K562 (cell line): ENCODE data around the gene ZNF488. TPM values are rescaled to one million over a fixed set of nuclear protein-coding genes. Genes with fewer than 3 reads are reported as not detected.

ENCODE experiments used
- ATAC-seq: fragments of 200-7000 bp; cut with Tn5 transposase; 3 replicates; pipeline ENCODE4 v1.9.1; 2020; ENCODE audit warnings: moderate library complexity
- BruUV-seq: library from RNA; stranded (reverse); fragments of 400-500 nt; replicated peaks from 2 replicates; lab custom pipeline; 2021; lab: Mats Ljungman, UMichigan
- CTCF ChIA-PET: fragments of 300-600 bp; formaldehyde crosslinking; extraction: SDS; loops from one replicate; lab custom pipeline; 2021; ENCODE audit warnings: low intra/inter-chr PET ratio; lab: Yijun Ruan, JAX
- POLR2A ChIA-PET: fragments of 300-600, 350-650 bp; sonication (Branson Sonifier 250); formaldehyde crosslinking; extraction: SDS; loops from one replicate; lab custom pipeline; 2021; ENCODE audit warnings: antibody characterized with exemption, inconsistent platforms; lab: Yijun Ruan, JAX
- DNase-seq, 4 experiments: peaks; one replicate each; pipeline versions ENCODE4 v3.0.0 to v3.0.0-alpha.2; 2011 to 2018; ENCODE audit warnings: low spot score in 3 of 4, mixed read lengths in 3 of 4; ENCODE audit errors: extremely low read depth in 1 of 4
- FAIRE-seq: peaks from 2 replicates; lab custom pipeline; 2011; peaks lifted over from hg19 to GRCh38; lab: Jason Lieb, UNC
- H2AFZ ChIP-seq: 2 replicates; pipeline ENCODE4 v1.6.0; 2011; ENCODE audit warnings: low read depth, low read length, control low read depth, inconsistent platforms
- H3K27ac ChIP-seq: fragments of 200-600 bp; 3 replicates; pipeline ENCODE4 v1.8.0; 2011; ENCODE audit warnings: low read depth, mild to moderate bottlenecking, control low read depth, inconsistent platforms, low read length, moderate library complexity, mixed read lengths; ENCODE audit errors: extremely low read depth
- H3K27me3 ChIP-seq, 2 experiments: fragments of 300-600 bp in 1 of 2; 2 replicates in 1 of 2; 3 replicates in 1 of 2; pipeline versions ENCODE4 v1.6.0 to v1.8.0; 2011; ENCODE audit warnings: inconsistent platforms in 2 of 2, low read length in 2 of 2, mild to moderate bottlenecking in 1 of 2, mixed read lengths in 1 of 2, moderate library complexity in 1 of 2; ENCODE audit not compliant: control insufficient read depth in 2 of 2, insufficient read depth in 2 of 2
- H3K36me3 ChIP-seq: fragments of 300-600 bp; 3 replicates; pipeline ENCODE4 v1.8.0; 2011; ENCODE audit warnings: mild to moderate bottlenecking, low read length, inconsistent platforms; ENCODE audit not compliant: control insufficient read depth, insufficient read depth
- H3K4me1 ChIP-seq, 2 experiments: fragments of 200-600 bp in 1 of 2; replicated peaks in 1 of 2; 2 replicates in 1 of 2; 3 replicates in 1 of 2; pipeline versions ENCODE4 v1.5.1 to v1.8.0; 2011; ENCODE audit warnings: inconsistent platforms in 2 of 2, low read length in 2 of 2, mild to moderate bottlenecking in 1 of 2, mixed read lengths in 1 of 2, moderate library complexity in 1 of 2; ENCODE audit not compliant: control insufficient read depth in 2 of 2, insufficient read depth in 2 of 2
- H3K4me2 ChIP-seq: 2 replicates; pipeline ENCODE4 v1.6.1; 2011; ENCODE audit warnings: low read length, control low read depth, inconsistent platforms, mixed read lengths; ENCODE audit not compliant: insufficient read depth
- H3K4me3 ChIP-seq: fragments of 200-600 bp; sonication (generic), shearing (Covaris generic); 2 replicates; pipeline ENCODE4 v1.5.1; 2016; ENCODE audit warnings: control low read depth, inconsistent platforms
- H3K79me2 ChIP-seq: fragments of 200-600 bp; 3 replicates; pipeline ENCODE4 v1.8.0; 2011; ENCODE audit warnings: low read length, inconsistent platforms; ENCODE audit not compliant: control insufficient read depth, insufficient read depth
- H3K9ac ChIP-seq, 2 experiments: 2 replicates each; pipeline versions ENCODE4 v1.6.0 to v1.6.1; 2011; ENCODE audit warnings: low read depth in 2 of 2, low read length in 2 of 2, control low read depth in 1 of 2, inconsistent platforms in 1 of 2, mild to moderate bottlenecking in 1 of 2, mixed read lengths in 1 of 2; ENCODE audit not compliant: insufficient read depth in 1 of 2
- H3K9me1 ChIP-seq: one replicate; pipeline ENCODE4 v1.6.0; 2011; ENCODE audit warnings: inconsistent platforms, mild to moderate bottlenecking, low read length, moderate library complexity; ENCODE audit not compliant: control insufficient read depth, insufficient read depth
- H3K9me3 ChIP-seq: replicated peaks from 2 replicates; pipeline ENCODE4 v1.5.1; 2011; ENCODE audit warnings: low read depth, low read length, inconsistent platforms; ENCODE audit not compliant: control insufficient read depth, insufficient read depth
- H4K20me1 ChIP-seq: replicated peaks from 2 replicates; pipeline ENCODE4 v1.6.1; 2011; ENCODE audit warnings: low read length, inconsistent platforms, mixed read lengths; ENCODE audit not compliant: control insufficient read depth, insufficient read depth
- CTCF ChIP-seq, 3 experiments: IDR thresholded peaks in 2 of 3; conservative IDR thresholded peaks in 1 of 3; 2 replicates each; pipeline ENCODE4 v1.5.1; 2011 to 2012; ENCODE audit warnings: low read length in 3 of 3, mild to moderate bottlenecking in 3 of 3, control low read depth in 2 of 3, improper control_type of control experiment in 1 of 3, inconsistent platforms in 1 of 3, low read depth in 1 of 3, mixed read lengths in 1 of 3, moderate library complexity in 1 of 3; ENCODE audit not compliant: insufficient read depth in 2 of 3
- MCM5 ChIP-seq: fragments of 450-650 bp; IDR thresholded peaks from 2 replicates; pipeline ENCODE4 v1.6.1; 2016; ENCODE audit warnings: low read depth
- ZBTB5 ChIP-seq: fragments of 450-650 bp; IDR thresholded peaks from 2 replicates; pipeline ENCODE4 v1.6.1; 2017; ENCODE audit warnings: antibody characterized with exemption
- WGBS: fragments of 100-300 bp; shearing (Covaris generic); methylation state at CpG from one replicate; pipeline ENCODE4 v1.1.6; 2016; ENCODE audit warnings: low coverage, mixed read lengths; ENCODE audit not compliant: insufficient coverage; ENCODE audit errors: missing lambda C conversion rate; 5-methylcytosine and 5-hydroxymethylcytosine counted together
- in situ Hi-C: fragments of 300-500 bp; cut with MboI; formaldehyde crosslinking; loops from 4 replicates; pipeline ENCODE4 v1.15.0; 2018; ENCODE audit warnings: inconsistent platforms, mixed read lengths
- intact Hi-C: fragments of 100-400 bp; cut with micrococcal nuclease; formaldehyde crosslinking; loops from 2 replicates; pipeline ENCODE4 v1.14.2; 2022
- polyA plus RNA-seq, 8 experiments: library from polyadenylated mRNA; depleted of rRNA in 4 of 8; stranded (reverse) in 5 of 8; unstranded in 3 of 8; fragments of >200 nt; fragmentation: Nextera tagmentation in 2 of 8; fragmentation: Illumina TruSeq in 1 of 8; extraction: Ambion mirVana in 2 of 8; extraction: Trizol in 1 of 8; gene quantifications; 2 replicates each; pipeline versions ENCODE4 v1.2.1 to v1.2.3, GENCODE V29; 2011 to 2014; ENCODE audit warnings: inconsistent platforms in 1 of 8, missing spikeins in 1 of 8
- total RNA-seq, 7 experiments: library from RNA; depleted of rRNA in 6 of 7; stranded (reverse); fragments of >200 nt in 6 of 7; fragmentation: Illumina TruSeq in 2 of 7; extraction: Trizol in 2 of 7; gene quantifications; 2 replicates each; pipeline versions ENCODE4 v1.2.1 to v1.2.3, GENCODE V29; 2011 to 2021; ENCODE audit warnings: low replicate concordance in 1 of 7
- TF ChIP-seq, protein P1 (sequence below): fragments of 450-650 bp; IDR thresholded peaks from 2 replicates; pipeline ENCODE4 v1.6.1; 2016; ENCODE audit warnings: missing biosample characterization, missing genetic modification characterization
- TF ChIP-seq, protein P2 (sequence below): fragments of 250-450 bp; sonication (Bioruptor Pico); IDR thresholded peaks from 2 replicates; pipeline ENCODE4 v1.5.0; 2022; ENCODE audit warnings: mild to moderate bottlenecking
- TF ChIP-seq, protein P3 (sequence below): fragments of 450-650 bp; IDR thresholded peaks from 2 replicates; pipeline ENCODE4 v1.6.1; 2017; ENCODE audit warnings: mild to moderate bottlenecking, moderate library complexity

Gene ZNF488
- total and polyA plus RNA-seq, 9 of the 15 experiments (the other 6 are each of a cell fraction or from before 2014, with no cell fraction given): 0.03 to 0.09 (median 0.05) TPM; not detected in 3

GRCh38 chr10:47379445-47379785 is 4.7 kb downstream of the ZNF488 start:
- in situ Hi-C loops (no loop called here), intact Hi-C loops (no loop called here)
- no TSS peak for BruUV-seq
- Histone ChIP-seq H3K79me2 (no peaks in the 10 kb centered on the region), H4K20me1 (0 out of 2 replicates have a peak, but pooled peaks cover 9% of the 10 kb centered on the region), H3K27me3 (peaks cover 38 to 79% of the 10 kb centered on the region in 2 experiments), H3K9me3 (no peaks in the 10 kb centered on the region), H3K4me1 (peaks cover 0 to 10% of the 10 kb centered on the region in 2 experiments; a peak in 3 of 5 replicates), H3K4me3 (no peak overlapping the region), H3K9ac (no peak overlapping the region), H3K36me3 (no peaks in the 10 kb centered on the region), H2AFZ (no peak overlapping the region)
- CTCF ChIA-PET: no interaction called here
- ATAC-seq (no peak), DNase-seq (no peak)
- 0% methylated on average over 7 of the region's 7 CpGs for WGBS
- TF ChIP-seq CTCF (IDR thresholded peaks at IDR 0.05 in 2 of 3, conservative IDR thresholded peaks at IDR 0.05 in 1 of 3; ENCODE audit: insufficient read depth in 2 of 3, low read depth in 1 of 3, low read length in 3 of 3): no peak
- no peak for TF ChIP-seq ZBTB5
- TF ChIP-seq, protein P1, sequence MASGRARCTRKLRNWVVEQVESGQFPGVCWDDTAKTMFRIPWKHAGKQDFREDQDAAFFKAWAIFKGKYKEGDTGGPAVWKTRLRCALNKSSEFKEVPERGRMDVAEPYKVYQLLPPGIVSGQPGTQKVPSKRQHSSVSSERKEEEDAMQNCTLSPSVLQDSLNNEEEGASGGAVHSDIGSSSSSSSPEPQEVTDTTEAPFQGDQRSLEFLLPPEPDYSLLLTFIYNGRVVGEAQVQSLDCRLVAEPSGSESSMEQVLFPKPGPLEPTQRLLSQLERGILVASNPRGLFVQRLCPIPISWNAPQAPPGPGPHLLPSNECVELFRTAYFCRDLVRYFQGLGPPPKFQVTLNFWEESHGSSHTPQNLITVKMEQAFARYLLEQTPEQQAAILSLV: no peak
- TF ChIP-seq, protein P2, sequence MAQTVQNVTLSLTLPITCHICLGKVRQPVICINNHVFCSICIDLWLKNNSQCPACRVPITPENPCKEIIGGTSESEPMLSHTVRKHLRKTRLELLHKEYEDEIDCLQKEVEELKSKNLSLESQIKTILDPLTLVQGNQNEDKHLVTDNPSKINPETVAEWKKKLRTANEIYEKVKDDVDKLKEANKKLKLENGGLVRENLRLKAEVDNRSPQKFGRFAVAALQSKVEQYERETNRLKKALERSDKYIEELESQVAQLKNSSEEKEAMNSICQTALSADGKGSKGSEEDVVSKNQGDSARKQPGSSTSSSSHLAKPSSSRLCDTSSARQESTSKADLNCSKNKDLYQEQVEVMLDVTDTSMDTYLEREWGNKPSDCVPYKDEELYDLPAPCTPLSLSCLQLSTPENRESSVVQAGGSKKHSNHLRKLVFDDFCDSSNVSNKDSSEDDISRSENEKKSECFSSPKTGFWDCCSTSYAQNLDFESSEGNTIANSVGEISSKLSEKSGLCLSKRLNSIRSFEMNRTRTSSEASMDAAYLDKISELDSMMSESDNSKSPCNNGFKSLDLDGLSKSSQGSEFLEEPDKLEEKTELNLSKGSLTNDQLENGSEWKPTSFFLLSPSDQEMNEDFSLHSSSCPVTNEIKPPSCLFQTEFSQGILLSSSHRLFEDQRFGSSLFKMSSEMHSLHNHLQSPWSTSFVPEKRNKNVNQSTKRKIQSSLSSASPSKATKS (CRISPR knock-in tag): no peak
- no peak for TF ChIP-seq MCM5
- TF ChIP-seq, protein P3, sequence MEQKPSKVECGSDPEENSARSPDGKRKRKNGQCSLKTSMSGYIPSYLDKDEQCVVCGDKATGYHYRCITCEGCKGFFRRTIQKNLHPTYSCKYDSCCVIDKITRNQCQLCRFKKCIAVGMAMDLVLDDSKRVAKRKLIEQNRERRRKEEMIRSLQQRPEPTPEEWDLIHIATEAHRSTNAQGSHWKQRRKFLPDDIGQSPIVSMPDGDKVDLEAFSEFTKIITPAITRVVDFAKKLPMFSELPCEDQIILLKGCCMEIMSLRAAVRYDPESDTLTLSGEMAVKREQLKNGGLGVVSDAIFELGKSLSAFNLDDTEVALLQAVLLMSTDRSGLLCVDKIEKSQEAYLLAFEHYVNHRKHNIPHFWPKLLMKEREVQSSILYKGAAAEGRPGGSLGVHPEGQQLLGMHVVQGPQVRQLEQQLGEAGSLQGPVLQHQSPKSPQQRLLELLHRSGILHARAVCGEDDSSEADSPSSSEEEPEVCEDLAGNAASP: no peak
- TF ChIP-seq, all 486 proteins: peak for 0
- H3K4me2 ChIP-seq: no peak overlapping the region
- FAIRE-seq: no peak
- no peak overlapping the region for H3K27ac ChIP-seq
- POLR2A ChIA-PET: interaction anchor here (1.0 to 1.3 kb wide), 3 partner anchors 12 to 1096 kb away, joined by 3 to 7 read pairs (median 4); partner anchors contain the start of gene RBP3
- no peaks in the 10 kb centered on the region for H3K9me1 ChIP-seq
